C4-2B (cell line): Measurements from ENCODE around the gene TMTC4.

Experiments used
- CTCF ChIP-seq: fragments of 450-650 bp; conservative IDR thresholded peaks from 2 replicates; pipeline ENCODE4 v1.5.1; 2017; ENCODE audit warnings: mild to moderate bottlenecking
- ZFX ChIP-seq: fragments of 450-650 bp; IDR thresholded peaks from 2 replicates; pipeline ENCODE4 v1.6.1; 2017

GRCh38 chr13:100581030-100581429, 93.6 kb downstream of the TMTC4 start:
- TF ChIP-seq CTCF (no peak), ZFX (no peak)
